C4-2B (cell line): Measurements from ENCODE around the gene ITGB2.

ENCODE experiments used
- H3K27ac ChIP-seq: fragments of 450-650 bp; 2 replicates; pipeline ENCODE4 v1.5.1; 2017
- CTCF ChIP-seq: fragments of 450-650 bp; conservative IDR thresholded peaks from 2 replicates; pipeline ENCODE4 v1.5.1; 2017; ENCODE audit warnings: mild to moderate bottlenecking
- ZFX ChIP-seq: fragments of 450-650 bp; IDR thresholded peaks from 2 replicates; pipeline ENCODE4 v1.6.1; 2017

The ITGB2 gene

GRCh38 chr21:44844256-44844655 is 76.4 kb downstream of the ITGB2 start:
- H3K27ac ChIP-seq: no peak overlapping the region
- TF ChIP-seq CTCF (no peak), ZFX (no peak)

- H3K27ac ChIP-seq: no peak overlapping the region
- TF ChIP-seq CTCF (no peak), ZFX (no peak)
Observed at GRCh38 chr21:44842721-44843445, 77.8 kb downstream of the ITGB2 start.

GRCh38 chr21:44842087-44842486 is 78.6 kb downstream of the ITGB2 start:
- TF ChIP-seq CTCF (no peak), ZFX (no peak)
- H3K27ac ChIP-seq: no peak overlapping the region

- no peak overlapping the region for H3K27ac ChIP-seq
- TF ChIP-seq ZFX (no peak), CTCF (no peak)
Observed at GRCh38 chr21:44840771-44841170, 79.9 kb downstream of the ITGB2 start.

- H3K27ac ChIP-seq: no peak overlapping the region
- TF ChIP-seq CTCF: no peak
- no peak for TF ChIP-seq ZFX
Observed at GRCh38 chr21:44838951-44839350, 81.7 kb downstream of the ITGB2 start.

- H3K27ac ChIP-seq: no peak overlapping the region
- TF ChIP-seq CTCF (no peak), ZFX (no peak)
Observed at GRCh38 chr21:44838039-44838895, 82.4 kb downstream of the ITGB2 start.

GRCh38 chr21:44837537-44837936 is 83.2 kb downstream of the ITGB2 start:
- TF ChIP-seq ZFX (no peak), CTCF (no peak)
- H3K27ac ChIP-seq: peak overlapping the region; percentile 62
